CD14-positive monocyte (primary cell): ENCODE results near the gene ZBTB38. TPM values are rescaled to one million over a fixed set of nuclear protein-coding genes. Genes with fewer than 3 reads are reported as not detected.
A peak's percentile ranks its signal among the peaks of the same experiment; 100 is the strongest.

ENCODE experiments used
- DNase-seq, 3 donors: peaks; one replicate each; pipeline ENCODE4 v3.0.0-alpha.2; 2011 to 2022
- H2AFZ ChIP-seq: 2 replicates; pipeline ENCODE4 v1.6.0; 2012; ENCODE audit warnings: mild to moderate bottlenecking, low read depth, low read length, inconsistent platforms; ENCODE audit not compliant: insufficient read depth, poor library complexity, severe bottlenecking
- H3K27ac ChIP-seq, 2 donors: 1 replicate in 1 of 2; 2 replicates in 1 of 2; pipeline ENCODE4 v1.5.1; 2012 to 2013; ENCODE audit warnings: low read length in 2 of 2, control low read depth in 1 of 2, inconsistent platforms in 1 of 2, low read depth in 1 of 2, mild to moderate bottlenecking in 1 of 2
- H3K27me3 ChIP-seq, 2 donors: one replicate each; pipeline versions ENCODE4 v1.6.0 to v1.6.1; 2011 to 2013; ENCODE audit warnings: low read length in 2 of 2; ENCODE audit not compliant: control insufficient read depth in 2 of 2, insufficient read depth in 2 of 2
- H3K36me3 ChIP-seq, 2 donors: replicated peaks in 1 of 2; 1 replicate in 1 of 2; 2 replicates in 1 of 2; pipeline versions ENCODE4 v1.5.1 to v1.6.1; 2012 to 2013; ENCODE audit warnings: low read length in 2 of 2, control low read depth in 1 of 2, inconsistent platforms in 1 of 2, mild to moderate bottlenecking in 1 of 2; ENCODE audit not compliant: insufficient read depth in 2 of 2, control insufficient read depth in 1 of 2
- H3K4me1 ChIP-seq, 2 donors: 1 replicate in 1 of 2; 2 replicates in 1 of 2; pipeline versions ENCODE4 v1.5.1 to v1.6.1; 2012 to 2013; ENCODE audit warnings: low read length in 2 of 2, control low read depth in 1 of 2, inconsistent platforms in 1 of 2, mild to moderate bottlenecking in 1 of 2, moderate library complexity in 1 of 2; ENCODE audit not compliant: insufficient read depth in 2 of 2, control insufficient read depth in 1 of 2
- H3K4me2 ChIP-seq: replicated peaks from 2 replicates; pipeline ENCODE3; 2012; ENCODE audit warnings: low read length, moderate library complexity, mild to moderate bottlenecking; ENCODE audit not compliant: poor library complexity, severe bottlenecking; ENCODE audit errors: extremely low read depth
- H3K4me3 ChIP-seq, 3 experiments: fragments of 200-600 bp in 1 of 3; sonication (generic) in 1 of 3; replicated peaks in 1 of 3; 1 replicate in 2 of 3; 2 replicates in 1 of 3; pipeline ENCODE4 v1.5.1; 2011 to 2013; ENCODE audit warnings: low read length in 3 of 3, mild to moderate bottlenecking in 3 of 3, control low read depth in 2 of 3, low read depth in 2 of 3, inconsistent platforms in 1 of 3, moderate library complexity in 1 of 3
- H3K79me2 ChIP-seq: 2 replicates; pipeline ENCODE4 v1.6.0; 2012; ENCODE audit warnings: mild to moderate bottlenecking, control low read depth, inconsistent platforms, low read length, moderate library complexity; ENCODE audit not compliant: insufficient read depth
- H3K9ac ChIP-seq: 2 replicates; pipeline ENCODE4 v1.6.0; 2017; ENCODE audit warnings: low read length, mild to moderate bottlenecking; ENCODE audit not compliant: insufficient read depth, poor library complexity, severe bottlenecking
- H3K9me3 ChIP-seq, 2 donors: replicated peaks in 1 of 2; 1 replicate in 1 of 2; 2 replicates in 1 of 2; pipeline versions ENCODE4 v1.5.1 to v1.6.1; 2012 to 2013; ENCODE audit warnings: low read length in 2 of 2, control low read depth in 1 of 2; ENCODE audit not compliant: control insufficient read depth in 1 of 2, insufficient read depth in 1 of 2
- H4K20me1 ChIP-seq: 2 replicates; pipeline ENCODE4 v1.6.0; 2012; ENCODE audit warnings: mild to moderate bottlenecking, low read length, control low read depth, moderate library complexity; ENCODE audit not compliant: insufficient read depth
- H3K27ac Mint-ChIP-seq, 7 donors: one replicate each; pipeline ENCODE4 v1.8.0; 2020; ENCODE audit warnings: mild to moderate bottlenecking in 7 of 7, mixed read lengths in 7 of 7, moderate library complexity in 6 of 7, inconsistent platforms in 2 of 7
- H3K27me3 Mint-ChIP-seq, 3 donors: one replicate each; pipeline ENCODE4 v1.8.0; 2021 to 2022; ENCODE audit warnings: low read depth in 3 of 3, mild to moderate bottlenecking in 3 of 3, mixed read lengths in 3 of 3, moderate library complexity in 3 of 3, inconsistent platforms in 1 of 3
- H3K36me3 Mint-ChIP-seq, 2 donors: one replicate each; pipeline ENCODE4 v1.8.0; 2020; ENCODE audit warnings: mixed read lengths in 2 of 2, inconsistent platforms in 1 of 2, mild to moderate bottlenecking in 1 of 2
- H3K4me1 Mint-ChIP-seq: one replicate; pipeline ENCODE4 v1.8.0; 2020; ENCODE audit warnings: mild to moderate bottlenecking, mixed read lengths
- H3K4me3 Mint-ChIP-seq, 2 donors: one replicate each; pipeline ENCODE4 v1.8.0; 2020; ENCODE audit warnings: mild to moderate bottlenecking in 2 of 2, mixed read lengths in 2 of 2, moderate library complexity in 1 of 2
- H3K9me3 Mint-ChIP-seq, 7 donors: one replicate each; pipeline ENCODE4 v1.8.0; 2020 to 2022; ENCODE audit warnings: mixed read lengths in 7 of 7, mild to moderate bottlenecking in 6 of 7, moderate library complexity in 6 of 7, inconsistent platforms in 2 of 7
- CTCF ChIP-seq: fragments of 200-600 bp; IDR thresholded peaks from one replicate; pipeline ENCODE4 v1.8.0; 2022; ENCODE audit warnings: antibody characterized with exemption, mild to moderate bottlenecking
- WGBS: methylation state at CpG from one replicate; pipeline ENCODE4 v1.1.5; 2013; ENCODE audit warnings: missing lambda C conversion rate; ENCODE audit not compliant: insufficient coverage; 5-methylcytosine and 5-hydroxymethylcytosine counted together
- intact Hi-C, 2 donors: fragments of 100-400 bp; cut with micrococcal nuclease; formaldehyde crosslinking; loops; one replicate each; pipeline versions ENCODE4 v1.15.0 to v1.15.1; 2023
- polyA plus RNA-seq, 3 donors: library from polyadenylated mRNA; depleted of rRNA in 1 of 3; unstranded in 2 of 3; stranded (reverse) in 1 of 3; fragments of 300-500 nt in 2 of 3; fragments of >200 nt in 1 of 3; fragmentation: Illumina TruSeq in 2 of 3; gene quantifications; 1 replicate in 2 of 3; 2 replicates in 1 of 3; pipeline ENCODE4 v1.2.3, GENCODE V29; 2012 to 2021

Gene ZBTB38
- polyA plus RNA-seq, 3 donors: 3.9 to 28.5 (median 19.0) TPM

DNA sequence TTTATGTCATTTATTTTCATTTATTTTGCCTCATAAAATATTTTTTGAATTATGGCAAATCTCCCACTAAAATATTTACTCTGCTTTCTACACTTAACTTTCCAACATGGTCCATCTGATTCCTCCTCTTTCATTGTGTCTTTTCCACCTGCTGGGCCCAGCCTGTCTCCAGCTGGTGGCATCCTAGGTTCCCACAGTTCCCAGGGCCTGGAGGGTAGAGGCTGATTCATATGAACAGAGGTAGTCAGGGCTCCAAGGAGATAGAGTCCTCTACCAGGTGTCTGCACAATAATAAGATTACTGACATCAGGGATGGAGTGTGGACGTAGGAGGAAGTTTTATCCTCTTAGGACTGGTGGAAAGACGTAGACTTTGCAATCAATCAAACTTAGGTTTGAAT is 14.3 kb downstream of the ZBTB38 start:
- Histone ChIP-seq H3K4me2 (no peak overlapping the region), H3K36me3 (no peaks in the 10 kb centered on the region), H3K27ac (no peak overlapping the region), H4K20me1 (no peaks in the 10 kb centered on the region), H3K27me3 (no peaks in the 10 kb centered on the region), H3K9ac (no peak overlapping the region), H3K79me2 (no peaks in the 10 kb centered on the region), H3K4me1 (no peaks in the 10 kb centered on the region), H2AFZ (no peak overlapping the region), H3K4me3 (no peak overlapping the region), H3K9me3 (no peaks in the 10 kb centered on the region)
- no peak overlapping the region for H3K27ac Mint-ChIP-seq
- peaks cover 0 to 1% (median 1%) of the 10 kb centered on the region in 3 donors for H3K27me3 Mint-ChIP-seq
- TF ChIP-seq CTCF: no peak
- no peak overlapping the region for H3K4me3 Mint-ChIP-seq
- DNase-seq: no peak
- intact Hi-C loops: no loop called here
- no peaks in the 10 kb centered on the region for H3K9me3 Mint-ChIP-seq
- 100% methylated on average over 1 of the region's 2 CpGs for WGBS
- no peaks in the 10 kb centered on the region for H3K36me3 Mint-ChIP-seq
- peaks cover 3% of the 10 kb centered on the region for H3K4me1 Mint-ChIP-seq

GRCh38 chr3:141383555-141384129 is 15.3 kb downstream of the ZBTB38 start:
- Mint-ChIP-seq H3K4me1 (peaks cover 3% of the 10 kb centered on the region), H3K36me3 (no peaks in the 10 kb centered on the region), H3K9me3 (no peaks in the 10 kb centered on the region), H3K27ac (no peak overlapping the region), H3K4me3 (no peak overlapping the region), H3K27me3 (peaks cover 0 to 1% (median 1%) of the 10 kb centered on the region in 3 donors)
- Histone ChIP-seq H3K9ac (no peak overlapping the region), H2AFZ (peak overlapping the region; percentile 59), H3K4me2 (no peak overlapping the region), H3K9me3 (no peaks in the 10 kb centered on the region), H4K20me1 (no peaks in the 10 kb centered on the region), H3K36me3 (no peaks in the 10 kb centered on the region), H3K4me1 (no peaks in the 10 kb centered on the region), H3K27me3 (no peaks in the 10 kb centered on the region), H3K27ac (no peak overlapping the region), H3K79me2 (no peaks in the 10 kb centered on the region), H3K4me3 (no peak overlapping the region)
- no peak for DNase-seq
- no peak for TF ChIP-seq CTCF
- intact Hi-C loops: no loop called here
- WGBS: 34% methylated on average over 5 of the region's 14 CpGs
